Measurements from ENCODE around the gene SRM.
A peak's percentile ranks its signal among the peaks of the same experiment; 100 is the strongest.
"Not testable (repeated sequence)": the region's sequence is repeated elsewhere in the genome, so short reads cannot be mapped to it uniquely, and the experiment has no call there.

SRM gene

DNA sequence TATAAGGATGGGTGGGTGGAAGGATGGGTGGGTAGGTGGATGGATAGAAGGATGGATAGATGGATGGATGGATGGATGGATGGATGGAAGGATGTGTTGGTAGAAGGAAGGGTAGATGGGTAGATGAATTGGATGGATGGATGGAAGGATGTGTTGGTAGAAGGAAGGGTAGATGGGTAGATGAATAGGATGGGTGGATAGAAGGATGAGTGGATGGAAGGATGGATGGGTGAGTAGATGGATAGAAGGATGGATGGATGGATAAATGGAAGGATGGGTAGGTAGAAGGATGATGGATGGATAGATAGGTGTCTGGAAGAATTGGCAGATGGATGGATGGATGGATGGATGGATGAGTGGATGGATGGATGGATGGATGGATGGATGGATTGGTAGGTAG is 18.8 kb downstream of the SRM start:
- H3K4me3 ChIP-seq (ENCODE audit: low read depth, low read length) = no peak overlapping the region
- no peak overlapping the region for H3K9ac ChIP-seq
- no peaks in the 10 kb centered on the region for H3K4me1 ChIP-seq
- peaks cover 3% of the 10 kb centered on the region for H3K27me3 ChIP-seq (ENCODE audit: control insufficient read depth, insufficient read depth, low read length)
- H3K36me3 ChIP-seq (ENCODE audit: control insufficient read depth, insufficient read depth, low read length) = no peaks in the 10 kb centered on the region
- H3K79me2 ChIP-seq = no peaks in the 10 kb centered on the region
- TF ChIP-seq, protein P1, sequence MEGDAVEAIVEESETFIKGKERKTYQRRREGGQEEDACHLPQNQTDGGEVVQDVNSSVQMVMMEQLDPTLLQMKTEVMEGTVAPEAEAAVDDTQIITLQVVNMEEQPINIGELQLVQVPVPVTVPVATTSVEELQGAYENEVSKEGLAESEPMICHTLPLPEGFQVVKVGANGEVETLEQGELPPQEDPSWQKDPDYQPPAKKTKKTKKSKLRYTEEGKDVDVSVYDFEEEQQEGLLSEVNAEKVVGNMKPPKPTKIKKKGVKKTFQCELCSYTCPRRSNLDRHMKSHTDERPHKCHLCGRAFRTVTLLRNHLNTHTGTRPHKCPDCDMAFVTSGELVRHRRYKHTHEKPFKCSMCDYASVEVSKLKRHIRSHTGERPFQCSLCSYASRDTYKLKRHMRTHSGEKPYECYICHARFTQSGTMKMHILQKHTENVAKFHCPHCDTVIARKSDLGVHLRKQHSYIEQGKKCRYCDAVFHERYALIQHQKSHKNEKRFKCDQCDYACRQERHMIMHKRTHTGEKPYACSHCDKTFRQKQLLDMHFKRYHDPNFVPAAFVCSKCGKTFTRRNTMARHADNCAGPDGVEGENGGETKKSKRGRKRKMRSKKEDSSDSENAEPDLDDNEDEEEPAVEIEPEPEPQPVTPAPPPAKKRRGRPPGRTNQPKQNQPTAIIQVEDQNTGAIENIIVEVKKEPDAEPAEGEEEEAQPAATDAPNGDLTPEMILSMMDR (IDR thresholded peaks at IDR 0.05) = no peak
- no peak overlapping the region for H3K27ac ChIP-seq
- no peaks in the 10 kb centered on the region for H3K9me3 ChIP-seq (ENCODE audit: control insufficient read depth, low read length)
- no peak overlapping the region for H2AFZ ChIP-seq
- no peak overlapping the region for H3K4me2 ChIP-seq (ENCODE audit: low read length)

DNA sequence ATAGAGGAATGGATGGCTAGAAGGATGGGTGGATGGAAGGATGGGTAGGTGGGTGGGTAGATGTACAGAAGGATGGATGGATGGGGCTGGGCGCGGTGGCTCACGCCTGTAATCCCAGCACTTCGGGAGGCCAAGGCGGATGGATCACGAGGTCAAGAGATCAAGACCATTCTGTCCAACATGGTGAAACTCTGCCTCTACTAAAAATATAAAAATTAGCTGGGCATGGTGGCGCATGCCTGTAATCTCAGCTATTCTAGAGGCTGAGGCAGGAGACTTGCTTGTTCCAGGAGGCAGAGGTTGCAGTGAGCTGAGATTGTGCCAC is 19.8 kb downstream of the SRM start:
- H3K4me1 ChIP-seq; H3K27ac ChIP-seq; H3K27me3 ChIP-seq (ENCODE audit: control insufficient read depth, insufficient read depth, low read length); H3K9me3 ChIP-seq (ENCODE audit: control insufficient read depth, low read length); H3K79me2 ChIP-seq; H2AFZ ChIP-seq; H3K36me3 ChIP-seq (ENCODE audit: control insufficient read depth, insufficient read depth, low read length); H3K4me2 ChIP-seq (ENCODE audit: low read length); H3K9ac ChIP-seq; H3K4me3 ChIP-seq (ENCODE audit: low read depth, low read length): not testable (repeated sequence)

DNA sequence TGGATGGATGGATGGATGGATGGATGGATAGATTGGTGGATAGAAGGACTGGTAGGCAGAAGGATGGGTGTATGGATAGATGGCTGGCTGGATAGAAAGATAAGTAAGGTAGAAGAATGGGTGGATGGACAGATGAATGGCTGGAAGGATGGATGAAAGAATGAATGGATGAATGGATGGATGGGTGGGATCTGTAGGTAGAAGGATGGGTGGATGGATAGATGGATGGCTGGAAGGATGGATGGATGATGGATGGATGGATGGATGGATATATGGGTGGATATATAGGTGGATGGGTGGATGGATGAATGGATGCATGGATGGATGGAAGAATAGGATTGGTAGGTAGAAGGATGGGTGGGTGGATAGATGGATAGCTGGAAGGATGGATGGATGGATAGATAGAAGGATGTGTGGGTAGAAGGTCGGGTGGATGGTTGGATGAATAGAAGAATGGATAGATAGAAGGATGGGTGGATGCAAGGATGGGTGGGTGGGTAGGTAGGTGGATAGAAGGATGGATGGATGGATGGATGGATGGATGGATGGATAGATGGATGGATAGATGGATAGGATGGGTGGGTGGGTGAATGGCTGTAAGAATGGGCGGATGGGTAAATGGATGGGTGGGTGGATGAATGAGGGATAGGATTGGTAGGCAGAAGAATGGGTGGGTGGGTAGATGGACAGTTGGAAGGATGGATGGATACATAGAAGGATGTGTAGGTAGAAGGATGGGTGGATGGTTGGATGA is 20.3 kb downstream of the SRM start:
- H2AFZ ChIP-seq = no peak overlapping the region
- H3K27ac ChIP-seq = no peak overlapping the region
- no peak overlapping the region for H3K4me2 ChIP-seq (ENCODE audit: low read length)
- TF ChIP-seq, protein P1 (IDR thresholded peaks at IDR 0.05) = no peak
- H3K4me1 ChIP-seq = no peaks in the 10 kb centered on the region
- no peak overlapping the region for H3K9ac ChIP-seq
- no peaks in the 10 kb centered on the region for H3K36me3 ChIP-seq (ENCODE audit: control insufficient read depth, insufficient read depth, low read length)
- no peak overlapping the region for H3K4me3 ChIP-seq (ENCODE audit: low read depth, low read length)
- H3K27me3 ChIP-seq (ENCODE audit: control insufficient read depth, insufficient read depth, low read length) = peaks cover 3% of the 10 kb centered on the region
- H3K9me3 ChIP-seq (ENCODE audit: control insufficient read depth, low read length) = no peaks in the 10 kb centered on the region
- H3K79me2 ChIP-seq = no peaks in the 10 kb centered on the region

DNA sequence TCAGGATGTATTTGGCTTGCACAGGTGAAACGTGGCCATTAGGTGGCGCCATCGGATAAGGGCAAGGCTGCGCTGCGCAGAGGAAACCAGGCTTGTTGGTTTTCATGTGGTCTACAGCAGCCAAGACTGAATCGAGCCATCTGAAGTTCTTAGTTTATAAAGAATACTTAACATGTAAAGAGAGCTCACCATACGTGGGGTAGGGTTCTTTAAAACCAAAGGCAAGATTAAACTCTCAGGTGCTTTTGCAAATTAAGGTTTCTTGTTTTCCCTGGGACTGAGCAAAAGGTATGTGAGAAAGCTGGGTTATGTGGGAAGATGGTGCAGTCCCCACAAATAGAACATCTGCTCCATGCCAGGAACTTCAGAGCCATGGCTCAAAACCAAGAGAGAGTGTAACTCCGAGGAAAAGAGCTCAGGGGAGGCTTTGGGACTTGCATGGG is 22.1 kb downstream of the SRM start:
- H2AFZ ChIP-seq = no peak overlapping the region
- no peak overlapping the region for H3K4me3 ChIP-seq (ENCODE audit: low read depth, low read length)

DNA sequence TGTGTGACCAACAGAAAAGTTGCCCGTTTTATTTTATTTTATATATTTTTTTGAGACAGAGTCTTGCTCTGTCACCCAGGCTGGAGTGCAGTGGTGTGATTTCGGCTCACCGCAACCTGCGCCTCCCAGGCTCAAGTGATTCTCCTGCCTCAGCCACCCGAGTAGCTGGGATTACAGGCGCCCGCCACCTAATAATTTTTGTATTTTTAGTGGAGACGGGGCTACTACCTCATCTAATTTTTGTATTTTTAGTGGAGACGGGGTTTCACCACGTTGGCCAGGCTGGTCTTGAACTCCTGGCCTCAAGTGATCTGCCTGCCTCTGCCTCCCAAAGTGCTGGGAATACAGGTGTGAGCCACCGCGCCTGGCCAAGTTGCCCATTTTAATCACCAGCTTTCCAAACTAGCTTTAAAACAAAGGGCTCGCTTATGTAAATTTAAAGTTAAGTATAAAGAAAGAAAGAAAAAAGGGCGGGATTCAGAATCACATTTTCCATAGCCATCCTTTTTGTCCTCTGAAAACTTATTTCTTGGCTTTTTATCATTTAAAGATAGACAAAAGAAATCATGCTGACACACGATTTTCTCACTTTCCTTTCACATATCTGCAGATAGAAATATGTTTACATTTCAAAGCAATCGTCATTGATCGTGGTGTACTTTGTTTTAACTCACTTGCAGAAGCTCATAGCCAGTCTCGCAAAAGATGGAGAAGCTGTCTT is 22.6 kb downstream of the SRM start:
- not testable (repeated sequence) for H3K79me2 ChIP-seq; H3K4me3 ChIP-seq (ENCODE audit: low read depth, low read length); H3K36me3 ChIP-seq (ENCODE audit: control insufficient read depth, insufficient read depth, low read length); H3K27me3 ChIP-seq (ENCODE audit: control insufficient read depth, insufficient read depth, low read length); H2AFZ ChIP-seq; H3K9me3 ChIP-seq (ENCODE audit: control insufficient read depth, low read length); H3K9ac ChIP-seq; H3K27ac ChIP-seq; H3K4me2 ChIP-seq (ENCODE audit: low read length); H3K4me1 ChIP-seq

More for the DNA sequence above, 22.1 kb downstream of the SRM start:
- TF ChIP-seq, protein P1 (IDR thresholded peaks at IDR 0.05) = peak; percentile 88
- H3K4me2 ChIP-seq (ENCODE audit: low read length) = no peak overlapping the region
- no peak overlapping the region for H3K9ac ChIP-seq
- no peaks in the 10 kb centered on the region for H3K4me1 ChIP-seq
- peaks cover 3% of the 10 kb centered on the region for H3K27me3 ChIP-seq (ENCODE audit: control insufficient read depth, insufficient read depth, low read length)
- no peaks in the 10 kb centered on the region for H3K36me3 ChIP-seq (ENCODE audit: control insufficient read depth, insufficient read depth, low read length)
- H3K27ac ChIP-seq = no peak overlapping the region
- no peaks in the 10 kb centered on the region for H3K79me2 ChIP-seq
- no peaks in the 10 kb centered on the region for H3K9me3 ChIP-seq (ENCODE audit: control insufficient read depth, low read length)

All from parathyroid adenoma (tissue), 2 donors.